ENCODE results near the gene FAM168A. TPM values are rescaled to one million over a fixed set of nuclear protein-coding genes. Genes with fewer than 3 reads are reported as not detected.
A peak's percentile ranks its signal among the peaks of the same experiment; 100 is the strongest.

Gene FAM168A
- total and polyA plus RNA-seq, 2 experiments from 2014 or later = 6.3 to 24.5 TPM

- Histone ChIP-seq H3K4me3 (no peak overlapping the region), H3K4me2 (no peak overlapping the region), H3K36me3 (replicated peaks; ENCODE audit: insufficient read depth, low read depth) (no peaks in the 10 kb centered on the region), H3K79me2 (peaks cover 36% of the 10 kb centered on the region), H3K9me2 (replicated peaks; ENCODE audit: insufficient read depth) (no peaks in the 10 kb centered on the region), H3K9me3 (ENCODE audit: low read depth) (no peaks in the 10 kb centered on the region), H3K27ac (no peak overlapping the region), H3K4me1 (ENCODE audit: insufficient read depth) (no peaks in the 10 kb centered on the region), H4K20me1 (ENCODE audit: insufficient read depth, poor library complexity, severe bottlenecking) (no peaks in the 10 kb centered on the region), H3K27me3 (no peaks in the 10 kb centered on the region), H2AFZ (no peak overlapping the region)
- WGBS (ENCODE audit: low lambda C conversion rate, missing lambda C conversion rate) = 100% methylated on average over 2 of the region's 2 CpGs
- DNase-seq (ENCODE audit: low spot score) = no peak
- no peak for TF ChIP-seq CTCF (IDR thresholded peaks at IDR 0.05; ENCODE audit: poor library complexity)
- no peak for TF ChIP-seq EZH2 (IDR thresholded peaks at IDR 0.05; ENCODE audit: borderline replicate concordance)
- TF ChIP-seq EZH2phosphoT487 (IDR thresholded peaks at IDR 0.05; ENCODE audit: low read depth, severe bottlenecking, unreplicated experiment) = no peak
Measured at GRCh38 chr11:73495731-73496130, 102.2 kb downstream of the FAM168A start.

GRCh38 chr11:73493956-73494598, 103.8 kb downstream of the FAM168A start:
- DNase-seq (ENCODE audit: low spot score) = peak; percentile 7
- no peaks in the 10 kb centered on the region for H3K9me3 ChIP-seq (ENCODE audit: low read depth)
- H4K20me1 ChIP-seq (ENCODE audit: insufficient read depth, poor library complexity, severe bottlenecking) = no peaks in the 10 kb centered on the region
- H3K4me1 ChIP-seq (ENCODE audit: insufficient read depth) = no peaks in the 10 kb centered on the region
- H3K4me2 ChIP-seq = no peak overlapping the region
- H2AFZ ChIP-seq = no peak overlapping the region
- H3K27ac ChIP-seq = no peak overlapping the region
- 100% methylated on average over 1 of the region's 1 CpG for WGBS (ENCODE audit: low lambda C conversion rate, missing lambda C conversion rate)
- H3K27me3 ChIP-seq = no peaks in the 10 kb centered on the region
- H3K79me2 ChIP-seq = peaks cover 27% of the 10 kb centered on the region
- H3K9me2 ChIP-seq (replicated peaks; ENCODE audit: insufficient read depth) = no peaks in the 10 kb centered on the region
- TF ChIP-seq CTCF (IDR thresholded peaks at IDR 0.05; ENCODE audit: poor library complexity) = no peak
- no peak for TF ChIP-seq EZH2phosphoT487 (IDR thresholded peaks at IDR 0.05; ENCODE audit: low read depth, severe bottlenecking, unreplicated experiment)
- TF ChIP-seq EZH2 (IDR thresholded peaks at IDR 0.05; ENCODE audit: borderline replicate concordance) = no peak
- no peaks in the 10 kb centered on the region for H3K36me3 ChIP-seq (replicated peaks; ENCODE audit: insufficient read depth, low read depth)
- H3K4me3 ChIP-seq = no peak overlapping the region

GRCh38 chr11:73481626-73482025, 116.3 kb downstream of the FAM168A start:
- peaks cover 8% of the 10 kb centered on the region for H3K9me3 ChIP-seq (ENCODE audit: low read depth)
- 73% methylated on average over 1 of the region's 1 CpG for WGBS (ENCODE audit: low lambda C conversion rate, missing lambda C conversion rate)
- H3K27me3 ChIP-seq = no peaks in the 10 kb centered on the region
- DNase-seq (ENCODE audit: low spot score) = no peak
- no peak overlapping the region for H3K27ac ChIP-seq
- H3K4me1 ChIP-seq (ENCODE audit: insufficient read depth) = no peaks in the 10 kb centered on the region
- no peak overlapping the region for H2AFZ ChIP-seq
- H3K4me2 ChIP-seq = no peak overlapping the region
- TF ChIP-seq EZH2phosphoT487 (IDR thresholded peaks at IDR 0.05; ENCODE audit: low read depth, severe bottlenecking, unreplicated experiment) = no peak
- no peak for TF ChIP-seq CTCF (IDR thresholded peaks at IDR 0.05; ENCODE audit: poor library complexity)
- TF ChIP-seq EZH2 (IDR thresholded peaks at IDR 0.05; ENCODE audit: borderline replicate concordance) = no peak
- no peak overlapping the region for H3K4me3 ChIP-seq
- no peaks in the 10 kb centered on the region for H4K20me1 ChIP-seq (ENCODE audit: insufficient read depth, poor library complexity, severe bottlenecking)
- H3K36me3 ChIP-seq (replicated peaks; ENCODE audit: insufficient read depth, low read depth) = no peaks in the 10 kb centered on the region
- no peaks in the 10 kb centered on the region for H3K9me2 ChIP-seq (replicated peaks; ENCODE audit: insufficient read depth)
- peaks cover 6% of the 10 kb centered on the region for H3K79me2 ChIP-seq
